ENCODE data around the gene SLC22A23. TPM values are rescaled to one million over a fixed set of nuclear protein-coding genes. Genes with fewer than 3 reads are reported as not detected.

SLC22A23 gene
- total and polyA plus RNA-seq, 2 of the 4 experiments (the other 2 are of a cell fraction): 0.72 to 1.6 TPM

- Histone ChIP-seq H2BK120ac (ENCODE audit: low read depth, low read length) (no peak overlapping the region), H3K4me2 (ENCODE audit: low read depth, low read length) (no peak overlapping the region), H3K79me1 (ENCODE audit: low read depth in 1 of 2, low read length in 2 of 2) (no peaks in the 10 kb centered on the region), H2AFZ (replicated peaks; ENCODE audit: low read length, poor library complexity) (no peak overlapping the region), H3K9ac (ENCODE audit: low read depth, low read length) (no peak overlapping the region), H3K56ac (ENCODE audit: extremely low read depth, insufficient read depth, low read length) (no peak overlapping the region), H3K23ac (ENCODE audit: low read depth, low read length) (no peak overlapping the region), H2AK9ac (replicated peaks; ENCODE audit: low read depth, low read length, poor library complexity) (no peak overlapping the region), H4K8ac (ENCODE audit: low read depth in 2 of 2, low read length in 2 of 2) (no peak overlapping the region), H3K4ac (ENCODE audit: low read depth, low read length) (no peak overlapping the region), H3K9me1 (ENCODE audit: insufficient read depth, low read length) (peaks cover 4% of the 10 kb centered on the region; the same call in 1 of the 2 replicates), H3K9me3 (ENCODE audit: control insufficient read depth, insufficient read depth, low read length) (no peaks in the 10 kb centered on the region), H2BK5ac (ENCODE audit: low read depth, low read length, poor library complexity, severe bottlenecking) (no peak overlapping the region), H2AK5ac (ENCODE audit: low read depth, low read length) (no peak overlapping the region), H3K36me3 (ENCODE audit: control insufficient read depth, insufficient read depth, low read length) (no peaks in the 10 kb centered on the region), H3K27ac (ENCODE audit: insufficient read depth, low read length) (no peak overlapping the region), H3K27me3 (ENCODE audit: control insufficient read depth, insufficient read depth, low read length) (peaks cover 10% of the 10 kb centered on the region), H3K4me1 (ENCODE audit: control insufficient read depth, insufficient read depth, low read length) (peaks cover 7% of the 10 kb centered on the region), H4K91ac (ENCODE audit: insufficient read depth, low read depth, low read length) (no peak overlapping the region), H2BK15ac (ENCODE audit: low read depth, low read length) (no peak overlapping the region), H2BK20ac (ENCODE audit: low read depth, low read length) (no peak overlapping the region), H4K20me1 (ENCODE audit: insufficient read depth, low read length) (no peaks in the 10 kb centered on the region), H4K5ac (ENCODE audit: low read depth, low read length) (no peak overlapping the region), H3K4me3 (ENCODE audit: insufficient read depth, low read depth, low read length) (no peak overlapping the region), H3K14ac (replicated peaks; ENCODE audit: low read depth, low read length) (no peak overlapping the region), H3K18ac (ENCODE audit: low read depth, low read length) (no peak overlapping the region)
- in situ Hi-C loops (cut with MboI; ENCODE audit: low sequenced_read_pairs) (no loop called here), intact Hi-C loops (cut with micrococcal nuclease) (no loop called here), dilution Hi-C loops (cut with HindIII; ENCODE audit: low sequenced_read_pairs, unreplicated experiment) (no loop called here)
- POLR2A ChIA-PET (ENCODE audit: unreplicated experiment): no interaction called here
- no peak for DNase-seq
- ATAC-seq (ENCODE audit: low read depth): no peak
- no TSS peak for BruUV-seq (replicated peaks)
- CTCF ChIA-PET: no interaction called here
- WGBS, 2 experiments (ENCODE audit: extremely low coverage in 2 of 2, insufficient read length in 1 of 2): no CpG with 5 or more reads among the region's 9 CpGs
- no peak for TF ChIP-seq MAZ (IDR thresholded peaks at IDR 0.05; ENCODE audit: borderline replicate concordance, low read depth, low read length)
- no peak for TF ChIP-seq BHLHE40 (IDR thresholded peaks at IDR 0.05; ENCODE audit: low read depth, low read length)
- no peak for TF ChIP-seq RCOR1 (IDR thresholded peaks at IDR 0.05; ENCODE audit: insufficient replicate concordance, low read length)
- TF ChIP-seq ELK1 (IDR thresholded peaks at IDR 0.05; ENCODE audit: borderline replicate concordance, low read depth, low read length): no peak
- TF ChIP-seq FOS (IDR thresholded peaks at IDR 0.05; ENCODE audit: low read depth, low read length): no peak
- no peak for TF ChIP-seq MAFK (IDR thresholded peaks at IDR 0.05; ENCODE audit: low read depth, low read length)
- TF ChIP-seq RFX5 (IDR thresholded peaks at IDR 0.05; ENCODE audit: low read depth, low read length): no peak
- TF ChIP-seq RAD21 (IDR thresholded peaks at IDR 0.05; ENCODE audit: low read length): no peak
- TF ChIP-seq POLR2A (IDR thresholded peaks at IDR 0.05; ENCODE audit: low read depth, low read length): no peak
- no peak for TF ChIP-seq SMC3 (IDR thresholded peaks at IDR 0.05; ENCODE audit: low read depth, low read length)
- TF ChIP-seq NFE2L2 (IDR thresholded peaks at IDR 0.05; ENCODE audit: low read depth, low read length): no peak
- no peak for TF ChIP-seq CHD1 (IDR thresholded peaks at IDR 0.05; ENCODE audit: low read depth, low read length)
- no peak for TF ChIP-seq USF2 (IDR thresholded peaks at IDR 0.05; ENCODE audit: low read depth, low read length)
These were observed 129.9 kb downstream of the SLC22A23 start for GRCh38 chr6:3326981-3327380.
